ENCODE data around the gene ALS2.
"Not testable (repeated sequence)": the region's sequence is repeated elsewhere in the genome, so short reads cannot be mapped to it uniquely, and the experiment has no call there.

The ALS2 gene

GRCh38 chr2:201793631-201794030 is 12.9 kb upstream of the ALS2 start:
- no peak for DNase-seq

DNA sequence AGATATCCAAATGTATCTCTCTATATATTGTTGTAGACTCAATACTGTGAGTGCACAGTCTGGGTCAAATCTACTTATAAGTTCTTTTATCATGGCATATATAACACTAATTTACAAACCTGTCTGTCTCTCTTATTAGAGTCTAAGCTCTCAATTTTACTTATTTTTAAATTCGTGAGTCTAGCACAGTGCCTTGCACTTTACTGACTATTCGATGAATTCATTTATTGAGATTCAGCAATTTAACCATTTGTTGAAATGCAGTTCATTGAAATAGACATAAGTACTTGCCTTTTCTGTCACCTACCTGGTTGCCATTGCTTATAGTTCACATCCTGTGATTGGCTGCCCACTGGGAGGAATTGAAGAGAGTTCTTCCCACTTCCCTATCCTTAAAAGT is 10.3 kb upstream of the ALS2 start:
- no peak for DNase-seq

GRCh38 chr2:201790291-201790690 is 9.6 kb upstream of the ALS2 start:
- no peak for DNase-seq

DNA sequence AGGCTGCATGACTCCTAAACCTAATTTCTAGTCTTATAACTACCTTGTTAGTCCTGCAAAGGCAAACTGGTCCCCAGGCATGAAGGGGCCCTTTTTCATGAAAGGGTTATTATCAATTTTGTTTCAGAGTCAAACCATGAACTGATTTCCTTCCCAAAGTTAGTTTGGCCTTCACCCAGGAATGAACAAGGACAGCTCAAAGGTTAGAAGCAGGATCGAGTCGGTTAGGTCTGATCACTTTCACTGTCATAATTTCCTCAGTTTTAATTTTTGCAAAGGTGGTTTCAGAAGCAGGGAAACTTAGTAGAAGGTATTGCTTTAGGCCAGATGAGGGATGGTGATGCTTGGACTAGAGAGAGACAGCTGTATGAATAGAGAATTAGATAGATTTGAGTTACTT is 8.7 kb upstream of the ALS2 start:
- DNase-seq = no peak

- DNase-seq = no peak
Measured at GRCh38 chr2:201788371-201788770, 7.6 kb upstream of the ALS2 start.

- no peak for DNase-seq
Measured at GRCh38 chr2:201786471-201786870, 5.7 kb upstream of the ALS2 start.

DNA sequence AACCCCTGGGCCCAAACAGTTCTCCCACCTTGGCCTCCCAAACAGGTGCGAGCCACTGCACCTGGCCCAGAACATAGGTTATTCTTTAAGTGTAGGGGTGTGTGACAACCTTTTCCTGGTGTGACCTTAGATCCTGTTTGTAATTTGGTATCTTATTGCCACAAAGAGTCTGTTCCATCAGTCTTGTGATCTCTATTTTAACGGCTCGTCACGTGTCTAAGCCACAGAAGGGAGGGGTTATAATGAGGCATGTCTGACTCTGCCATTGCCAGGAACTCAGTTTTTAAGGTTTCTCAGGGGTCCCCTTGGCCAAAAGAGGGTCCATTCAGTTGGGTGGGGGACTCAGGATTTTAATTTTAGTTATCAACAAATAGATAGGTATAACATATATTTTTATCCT is 4.4 kb upstream of the ALS2 start:
- no peak for DNase-seq

DNA sequence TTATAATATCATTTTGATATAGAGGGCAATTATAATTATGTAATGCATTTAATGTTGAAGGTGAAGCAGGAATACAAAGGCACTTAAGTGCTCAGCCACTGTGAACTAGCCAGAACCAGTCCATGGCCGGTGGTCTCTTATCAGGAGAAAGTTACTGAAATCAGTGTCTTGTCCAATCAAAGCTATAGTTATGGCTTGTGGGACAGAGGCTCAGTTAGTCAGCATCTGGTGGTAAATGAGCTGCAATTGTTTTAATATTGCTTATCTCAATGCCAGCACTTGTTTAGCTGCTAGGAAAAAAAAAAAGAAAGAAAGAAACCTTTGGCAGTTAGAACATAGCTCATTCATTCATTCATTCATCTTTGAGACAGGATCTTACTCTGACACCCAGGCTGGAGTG is 3.8 kb upstream of the ALS2 start:
- no peak for DNase-seq

- DNase-seq = no peak
Measured at GRCh38 chr2:201781557-201782051, 871 bp upstream of the ALS2 start.

GRCh38 chr2:201779901-201780673 is 646 bp downstream of the ALS2 start:
- peak; percentile 6 for DNase-seq

- DNase-seq = no peak
Measured at GRCh38 chr2:201777869-201778268, 2.9 kb downstream of the ALS2 start.

DNA sequence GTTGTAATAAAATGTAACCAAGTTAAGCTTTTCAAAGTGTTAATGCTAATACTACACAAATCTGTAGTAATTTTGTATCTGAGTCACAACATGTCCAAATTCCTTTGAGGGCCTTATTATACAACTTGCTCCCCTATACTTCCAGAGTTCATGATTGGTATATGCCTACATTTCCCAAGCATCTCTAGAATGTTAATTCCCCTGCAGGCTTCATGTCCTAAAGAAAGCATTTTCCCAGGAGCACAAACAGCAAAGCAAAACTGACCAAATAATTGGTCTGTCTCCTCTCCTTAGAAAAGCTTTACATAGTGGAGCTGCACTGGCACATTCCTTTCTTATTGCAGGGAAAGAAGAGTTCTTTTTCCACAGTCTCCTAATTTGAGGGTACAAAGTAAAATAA is 3.7 kb downstream of the ALS2 start:
- no peak for DNase-seq

DNA sequence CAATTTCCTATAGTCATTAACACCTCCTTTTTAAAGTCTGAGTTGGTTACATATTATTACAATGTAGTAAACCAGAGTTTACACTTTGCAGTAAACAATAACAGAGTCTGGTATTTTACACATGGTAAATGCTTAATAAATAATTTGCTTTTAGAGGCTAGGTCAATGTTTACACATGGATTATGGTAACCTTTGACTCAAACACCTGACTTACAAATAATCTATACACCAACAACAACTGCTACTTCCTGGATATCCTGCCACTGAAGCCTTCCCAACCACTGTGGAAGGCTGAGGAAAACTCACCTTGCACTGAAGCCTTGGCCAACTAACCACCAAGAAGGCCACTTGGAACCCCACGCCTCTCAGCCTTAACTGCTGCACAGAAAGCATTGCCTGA is 5.4 kb downstream of the ALS2 start:
- DNase-seq = no peak

- no peak for DNase-seq
Measured at GRCh38 chr2:201774546-201774945, 6.2 kb downstream of the ALS2 start.

GRCh38 chr2:201773990-201774389 is 6.7 kb downstream of the ALS2 start:
- DNase-seq = no peak

DNA sequence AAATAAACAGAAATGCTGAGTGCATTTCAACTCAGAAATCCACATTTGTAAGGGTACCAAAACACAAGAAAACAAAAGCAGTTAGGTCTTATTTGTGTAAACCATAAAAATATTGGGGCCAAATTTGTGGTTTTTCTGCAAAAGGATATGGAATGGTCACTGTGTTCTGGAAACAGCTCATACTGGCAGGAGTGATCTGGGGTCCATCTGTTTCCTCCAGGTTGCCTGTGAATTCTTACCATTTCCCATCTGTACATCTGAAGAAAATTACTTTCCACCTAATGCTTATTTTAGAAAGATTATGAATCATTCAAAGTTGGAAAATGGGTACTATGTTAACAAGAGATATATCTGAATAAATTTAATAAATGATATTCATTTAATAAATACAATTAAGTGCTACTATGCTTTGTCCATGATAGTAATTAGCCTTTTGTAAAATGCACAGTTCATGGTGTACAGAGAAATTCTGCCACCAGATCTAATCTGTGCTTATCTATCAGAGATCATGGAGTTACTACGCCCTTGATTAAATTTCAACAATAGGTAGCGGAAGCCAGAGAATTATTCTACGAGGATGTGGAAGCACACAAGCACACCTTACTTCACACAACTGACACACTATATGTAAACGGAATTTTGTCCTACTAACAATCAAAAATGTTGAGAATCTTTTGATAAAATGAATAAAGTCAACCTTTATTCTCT is 10.9 kb downstream of the ALS2 start:
- DNase-seq = no peak

DNA sequence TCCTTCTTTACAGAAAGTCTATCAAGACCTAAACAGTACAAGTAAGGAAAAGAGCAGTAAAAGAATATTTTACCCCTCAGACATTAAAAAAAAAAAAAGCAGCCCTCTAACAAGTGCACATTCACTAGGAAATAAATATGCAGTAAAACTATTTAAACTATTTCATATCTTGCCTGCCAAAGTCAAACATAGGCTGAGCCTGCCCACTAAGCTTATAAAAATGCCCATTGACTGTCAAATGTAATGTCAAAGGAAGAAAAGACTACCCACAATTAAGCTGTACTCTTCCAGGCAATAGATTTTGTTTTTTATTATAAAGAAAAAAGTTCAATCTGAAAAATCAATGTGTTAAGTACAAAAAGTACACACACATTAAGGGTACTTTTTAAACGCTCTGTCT is 11.8 kb downstream of the ALS2 start:
- DNase-seq = no peak

- DNase-seq = no peak
Measured at GRCh38 chr2:201765799-201766198, 14.9 kb downstream of the ALS2 start.

DNA sequence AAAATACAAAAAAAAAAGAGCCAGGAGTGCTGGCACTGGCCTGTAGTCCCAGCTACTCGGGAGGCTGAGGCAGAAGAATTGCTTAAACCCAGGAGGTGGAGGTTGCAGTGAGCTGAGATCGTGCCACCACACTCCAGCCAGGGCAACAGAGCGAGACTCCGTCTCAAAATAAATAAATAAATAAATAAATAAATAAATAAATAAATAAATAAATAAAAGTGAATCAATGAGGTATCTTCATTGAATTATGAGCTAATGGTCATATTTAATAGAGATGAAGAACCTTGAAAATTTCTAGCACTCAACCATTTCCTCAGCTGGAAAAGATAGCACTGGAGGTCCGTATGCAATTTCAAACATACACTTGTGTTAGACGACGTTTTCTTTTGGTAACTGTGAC is 16.3 kb downstream of the ALS2 start:
- DNase-seq = not testable (repeated sequence)

- DNase-seq = no peak
Measured at GRCh38 chr2:201761101-201761500, 19.6 kb downstream of the ALS2 start.

- no peak for DNase-seq
Measured at GRCh38 chr2:201759567-201759966, 21.2 kb downstream of the ALS2 start.

GRCh38 chr2:201758873-201759272 is 21.9 kb downstream of the ALS2 start:
- no peak for DNase-seq

GRCh38 chr2:201758234-201758633 is 22.5 kb downstream of the ALS2 start:
- DNase-seq = no peak

DNA sequence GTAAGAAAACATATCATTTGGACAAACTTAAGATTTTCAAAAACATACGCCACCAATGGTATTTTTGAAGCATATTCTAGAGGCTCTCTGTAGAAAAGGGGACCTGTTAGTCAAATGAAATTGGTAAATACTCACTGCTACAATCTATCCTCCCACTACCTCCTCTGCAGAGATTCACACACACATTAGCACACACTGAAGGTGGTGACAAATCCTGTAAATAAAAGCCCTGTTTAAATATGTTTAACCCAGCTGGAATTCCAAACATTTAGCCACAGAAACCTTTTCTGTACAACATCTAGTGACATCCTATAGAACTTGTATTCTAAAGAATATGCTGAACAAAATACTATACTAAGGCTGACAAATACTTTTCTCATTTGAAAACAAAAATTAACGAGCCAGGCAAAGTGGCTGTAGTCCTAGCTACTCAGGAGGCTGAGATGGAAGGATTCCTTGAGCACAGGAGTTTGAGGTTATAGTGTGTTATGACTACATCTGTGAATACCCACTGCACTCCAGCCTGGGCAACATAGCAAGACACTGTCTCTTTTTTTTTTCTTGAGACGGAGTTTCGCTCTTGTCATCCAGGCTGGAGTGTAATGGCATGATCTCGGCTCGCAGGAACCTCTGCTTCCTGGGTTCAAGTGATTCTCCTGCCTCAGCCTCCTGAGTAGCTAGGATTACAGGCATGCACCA is 25.9 kb downstream of the ALS2 start:
- no peak for DNase-seq

Data from activated gamma-delta T cell treated with Interleukin-2 at 50 U/mL for 16 hours (primary cell).